ENCODE measurements around the gene NRIP1. TPM values are rescaled to one million over a fixed set of nuclear protein-coding genes. Genes with fewer than 3 reads are reported as not detected.

Gene NRIP1
- total and polyA plus RNA-seq, 10 of the 15 experiments (the other 5 are each of a cell fraction or from before 2014, with no cell fraction given): 2.9 to 26.1 (median 9.3) TPM

DNA sequence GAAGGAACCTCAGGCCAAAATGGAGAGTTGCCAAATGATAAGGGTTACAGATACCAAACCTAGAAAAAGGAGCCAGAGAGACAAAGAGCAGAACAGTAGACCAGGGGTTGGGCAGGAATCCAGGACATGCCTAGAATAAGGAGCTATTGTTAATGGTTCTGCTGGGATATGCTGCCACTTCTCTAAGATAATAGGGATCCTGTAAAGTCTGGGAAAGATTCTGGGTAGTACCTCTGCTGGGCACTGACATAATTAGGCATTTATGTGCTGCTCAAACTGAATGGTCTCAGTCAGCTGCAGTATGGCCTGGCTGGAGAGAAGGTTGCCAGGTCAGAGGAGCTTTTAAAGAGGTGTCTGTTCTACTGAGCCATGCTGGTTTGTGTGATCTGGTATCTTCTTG is 19.9 kb upstream of the NRIP1 start:
- Histone ChIP-seq H3K79me2 (ENCODE audit: control insufficient read depth, insufficient read depth, low read length) (no peaks in the 10 kb centered on the region), H3K27me3 (replicated peaks in 1 of 2; ENCODE audit: control insufficient read depth in 2 of 2, insufficient read depth in 2 of 2, low read length in 1 of 2) (no peaks in the 10 kb centered on the region), H3K9me3 (replicated peaks; ENCODE audit: control insufficient read depth, insufficient read depth, low read length) (no peaks in the 10 kb centered on the region), H3K9ac (ENCODE audit: control insufficient read depth, insufficient read depth, low read length) (no peak overlapping the region), H2AFZ (ENCODE audit: control insufficient read depth, low read depth, low read length) (no peak overlapping the region), H4K20me1 (ENCODE audit: control insufficient read depth, insufficient read depth) (no peaks in the 10 kb centered on the region), H3K36me3 (ENCODE audit: control insufficient read depth in 2 of 2, insufficient read depth in 2 of 2, low read length in 1 of 2) (no peaks in the 10 kb centered on the region), H3K4me3 (no peak overlapping the region), H3K4me2 (ENCODE audit: control insufficient read depth, insufficient read depth) (no peak overlapping the region), H3K27ac (ENCODE audit: control insufficient read depth, insufficient read depth) (no peak overlapping the region), H3K4me1 (ENCODE audit: control insufficient read depth, insufficient read depth, low read length) (no peaks in the 10 kb centered on the region)
- ATAC-seq (no peak), FAIRE-seq (no peak), DNase-seq (ENCODE audit: low read depth, low spot score) (no peak)
- CTCF ChIA-PET: interaction anchor here (1.1 to 1.2 kb wide), 2 partner anchors 221 to 275 kb away, joined by 3 to 4 read pairs; no protein-coding TSS in a partner anchor
- RAD21 ChIA-PET (ENCODE audit: unreplicated experiment): no interaction called here
- in situ Hi-C loops (cut with MboI): no loop called here
- SMC1A ChIA-PET (ENCODE audit: uncharacterized antibody, unreplicated experiment): no interaction called here
- POLR2A ChIA-PET: no interaction called here
- BruUV-seq (replicated peaks): no TSS peak
- intact Hi-C loops (cut with micrococcal nuclease; ENCODE audit: unreplicated experiment): no loop called here
- TF ChIP-seq, protein P1, sequence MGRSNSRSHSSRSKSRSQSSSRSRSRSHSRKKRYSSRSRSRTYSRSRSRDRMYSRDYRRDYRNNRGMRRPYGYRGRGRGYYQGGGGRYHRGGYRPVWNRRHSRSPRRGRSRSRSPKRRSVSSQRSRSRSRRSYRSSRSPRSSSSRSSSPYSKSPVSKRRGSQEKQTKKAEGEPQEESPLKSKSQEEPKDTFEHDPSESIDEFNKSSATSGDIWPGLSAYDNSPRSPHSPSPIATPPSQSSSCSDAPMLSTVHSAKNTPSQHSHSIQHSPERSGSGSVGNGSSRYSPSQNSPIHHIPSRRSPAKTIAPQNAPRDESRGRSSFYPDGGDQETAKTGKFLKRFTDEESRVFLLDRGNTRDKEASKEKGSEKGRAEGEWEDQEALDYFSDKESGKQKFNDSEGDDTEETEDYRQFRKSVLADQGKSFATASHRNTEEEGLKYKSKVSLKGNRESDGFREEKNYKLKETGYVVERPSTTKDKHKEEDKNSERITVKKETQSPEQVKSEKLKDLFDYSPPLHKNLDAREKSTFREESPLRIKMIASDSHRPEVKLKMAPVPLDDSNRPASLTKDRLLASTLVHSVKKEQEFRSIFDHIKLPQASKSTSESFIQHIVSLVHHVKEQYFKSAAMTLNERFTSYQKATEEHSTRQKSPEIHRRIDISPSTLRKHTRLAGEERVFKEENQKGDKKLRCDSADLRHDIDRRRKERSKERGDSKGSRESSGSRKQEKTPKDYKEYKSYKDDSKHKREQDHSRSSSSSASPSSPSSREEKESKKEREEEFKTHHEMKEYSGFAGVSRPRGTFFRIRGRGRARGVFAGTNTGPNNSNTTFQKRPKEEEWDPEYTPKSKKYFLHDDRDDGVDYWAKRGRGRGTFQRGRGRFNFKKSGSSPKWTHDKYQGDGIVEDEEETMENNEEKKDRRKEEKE (IDR thresholded peaks at IDR 0.05): no peak
- TF ChIP-seq STAT1 (conservative IDR thresholded peaks at IDR 0.05): no peak
- TF ChIP-seq, protein P2, sequence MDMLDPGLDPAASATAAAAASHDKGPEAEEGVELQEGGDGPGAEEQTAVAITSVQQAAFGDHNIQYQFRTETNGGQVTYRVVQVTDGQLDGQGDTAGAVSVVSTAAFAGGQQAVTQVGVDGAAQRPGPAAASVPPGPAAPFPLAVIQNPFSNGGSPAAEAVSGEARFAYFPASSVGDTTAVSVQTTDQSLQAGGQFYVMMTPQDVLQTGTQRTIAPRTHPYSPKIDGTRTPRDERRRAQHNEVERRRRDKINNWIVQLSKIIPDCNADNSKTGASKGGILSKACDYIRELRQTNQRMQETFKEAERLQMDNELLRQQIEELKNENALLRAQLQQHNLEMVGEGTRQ (IDR thresholded peaks at IDR 0.05; ENCODE audit: borderline replicate concordance, low read depth, low read length): no peak
- no peak for TF ChIP-seq ZNF622 (IDR thresholded peaks at IDR 0.05)
- no peak for TF ChIP-seq RB1 (IDR thresholded peaks at IDR 0.05; ENCODE audit: borderline replicate concordance)
- TF ChIP-seq, protein P3, sequence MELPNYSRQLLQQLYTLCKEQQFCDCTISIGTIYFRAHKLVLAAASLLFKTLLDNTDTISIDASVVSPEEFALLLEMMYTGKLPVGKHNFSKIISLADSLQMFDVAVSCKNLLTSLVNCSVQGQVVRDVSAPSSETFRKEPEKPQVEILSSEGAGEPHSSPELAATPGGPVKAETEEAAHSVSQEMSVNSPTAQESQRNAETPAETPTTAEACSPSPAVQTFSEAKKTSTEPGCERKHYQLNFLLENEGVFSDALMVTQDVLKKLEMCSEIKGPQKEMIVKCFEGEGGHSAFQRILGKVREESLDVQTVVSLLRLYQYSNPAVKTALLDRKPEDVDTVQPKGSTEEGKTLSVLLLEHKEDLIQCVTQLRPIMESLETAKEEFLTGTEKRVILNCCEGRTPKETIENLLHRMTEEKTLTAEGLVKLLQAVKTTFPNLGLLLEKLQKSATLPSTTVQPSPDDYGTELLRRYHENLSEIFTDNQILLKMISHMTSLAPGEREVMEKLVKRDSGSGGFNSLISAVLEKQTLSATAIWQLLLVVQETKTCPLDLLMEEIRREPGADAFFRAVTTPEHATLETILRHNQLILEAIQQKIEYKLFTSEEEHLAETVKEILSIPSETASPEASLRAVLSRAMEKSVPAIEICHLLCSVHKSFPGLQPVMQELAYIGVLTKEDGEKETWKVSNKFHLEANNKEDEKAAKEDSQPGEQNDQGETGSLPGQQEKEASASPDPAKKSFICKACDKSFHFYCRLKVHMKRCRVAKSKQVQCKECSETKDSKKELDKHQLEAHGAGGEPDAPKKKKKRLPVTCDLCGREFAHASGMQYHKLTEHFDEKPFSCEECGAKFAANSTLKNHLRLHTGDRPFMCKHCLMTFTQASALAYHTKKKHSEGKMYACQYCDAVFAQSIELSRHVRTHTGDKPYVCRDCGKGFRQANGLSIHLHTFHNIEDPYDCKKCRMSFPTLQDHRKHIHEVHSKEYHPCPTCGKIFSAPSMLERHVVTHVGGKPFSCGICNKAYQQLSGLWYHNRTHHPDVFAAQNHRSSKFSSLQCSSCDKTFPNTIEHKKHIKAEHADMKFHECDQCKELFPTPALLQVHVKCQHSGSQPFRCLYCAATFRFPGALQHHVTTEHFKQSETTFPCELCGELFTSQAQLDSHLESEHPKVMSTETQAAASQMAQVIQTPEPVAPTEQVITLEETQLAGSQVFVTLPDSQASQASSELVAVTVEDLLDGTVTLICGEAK (IDR thresholded peaks at IDR 0.05; ENCODE audit: borderline replicate concordance): no peak
- TF ChIP-seq, protein P4, sequence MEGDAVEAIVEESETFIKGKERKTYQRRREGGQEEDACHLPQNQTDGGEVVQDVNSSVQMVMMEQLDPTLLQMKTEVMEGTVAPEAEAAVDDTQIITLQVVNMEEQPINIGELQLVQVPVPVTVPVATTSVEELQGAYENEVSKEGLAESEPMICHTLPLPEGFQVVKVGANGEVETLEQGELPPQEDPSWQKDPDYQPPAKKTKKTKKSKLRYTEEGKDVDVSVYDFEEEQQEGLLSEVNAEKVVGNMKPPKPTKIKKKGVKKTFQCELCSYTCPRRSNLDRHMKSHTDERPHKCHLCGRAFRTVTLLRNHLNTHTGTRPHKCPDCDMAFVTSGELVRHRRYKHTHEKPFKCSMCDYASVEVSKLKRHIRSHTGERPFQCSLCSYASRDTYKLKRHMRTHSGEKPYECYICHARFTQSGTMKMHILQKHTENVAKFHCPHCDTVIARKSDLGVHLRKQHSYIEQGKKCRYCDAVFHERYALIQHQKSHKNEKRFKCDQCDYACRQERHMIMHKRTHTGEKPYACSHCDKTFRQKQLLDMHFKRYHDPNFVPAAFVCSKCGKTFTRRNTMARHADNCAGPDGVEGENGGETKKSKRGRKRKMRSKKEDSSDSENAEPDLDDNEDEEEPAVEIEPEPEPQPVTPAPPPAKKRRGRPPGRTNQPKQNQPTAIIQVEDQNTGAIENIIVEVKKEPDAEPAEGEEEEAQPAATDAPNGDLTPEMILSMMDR (IDR thresholded peaks at IDR 0.05 in 2 of 3, conservative IDR thresholded peaks at IDR 0.05 in 1 of 3; ENCODE audit: control insufficient read depth in 2 of 3, extremely low read depth in 1 of 3, insufficient read depth in 1 of 3, low read depth in 3 of 3, low read length in 3 of 3): no peak
- TF ChIP-seq CREB1 (IDR thresholded peaks at IDR 0.05; ENCODE audit: low read depth): no peak
- TF ChIP-seq, protein P5, sequence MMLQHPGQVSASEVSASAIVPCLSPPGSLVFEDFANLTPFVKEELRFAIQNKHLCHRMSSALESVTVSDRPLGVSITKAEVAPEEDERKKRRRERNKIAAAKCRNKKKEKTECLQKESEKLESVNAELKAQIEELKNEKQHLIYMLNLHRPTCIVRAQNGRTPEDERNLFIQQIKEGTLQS (IDR thresholded peaks at IDR 0.05; ENCODE audit: borderline replicate concordance, extremely low read depth, low read depth, low read length): no peak
- no peak for TF ChIP-seq NFYB (IDR thresholded peaks at IDR 0.05; ENCODE audit: insufficient read depth, low read depth, low read length)

Data from GM12878 (cell line).